ENCODE measurements around the gene ZNF583. TPM values are rescaled to one million over a fixed set of nuclear protein-coding genes. Genes with fewer than 3 reads are reported as not detected.

ZNF583 gene
- total and polyA plus RNA-seq, 9 of the 15 experiments (the other 6 are each of a cell fraction or from before 2014, with no cell fraction given) = 0.92 to 6.7 (median 3.0) TPM

- TF ChIP-seq JUND (IDR thresholded peaks at IDR 0.05; ENCODE audit: borderline replicate concordance, low read depth, low read length) (peak; percentile 29), JUND (tag; IDR thresholded peaks at IDR 0.05; ENCODE audit: borderline replicate concordance, low read depth, low read length) (peak; percentile 37; the same call in 1 of the 3 replicates), RBM25 (IDR thresholded peaks at IDR 0.05; ENCODE audit: low read depth, low read length, severe bottlenecking) (peak; percentile 77), YY1 (IDR thresholded peaks at IDR 0.05; ENCODE audit: borderline replicate concordance in 1 of 3, control insufficient read depth in 1 of 3, extremely low read depth in 1 of 3, insufficient read depth in 3 of 3, insufficient read length in 1 of 3, insufficient replicate concordance in 2 of 3, low read depth in 1 of 3, low read length in 2 of 3) (peak; percentile 59 to 87 (median 75)), NCOA6 (IDR thresholded peaks at IDR 0.05) (peak; percentile 67; the same call in 1 of the 2 replicates), GATAD2A (IDR thresholded peaks at IDR 0.05) (peak; percentile 94), HNRNPLL (IDR thresholded peaks at IDR 0.05; ENCODE audit: low read depth, low read length, poor library complexity, severe bottlenecking) (peak; percentile 95), MAFF (IDR thresholded peaks at IDR 0.05; ENCODE audit: low read length) (peak; percentile 36; the same call in 1 of the 2 replicates), ZNF511 (CRISPR knock-in tag; IDR thresholded peaks at IDR 0.05) (no peak), ZNF583 (CRISPR knock-in tag; IDR thresholded peaks at IDR 0.05) (0 out of 2 replicates have a peak, but pooled peaks have one; percentile 40), TFAP4 (CRISPR knock-in tag; IDR thresholded peaks at IDR 0.05; ENCODE audit: borderline replicate concordance) (peak; percentile 66; the same call in 1 of the 2 replicates), MTA3 (IDR thresholded peaks at IDR 0.05; ENCODE audit: borderline replicate concordance) (peak; percentile 85), TRIM24 (IDR thresholded peaks at IDR 0.05) (peak in 1 of 2 experiments; percentile 27; a peak in 1 of 4 replicates), ZBTB9 (CRISPR knock-in tag; IDR thresholded peaks at IDR 0.05) (peak; percentile 79; the same call in 1 of the 2 replicates), ZNF24 (IDR thresholded peaks at IDR 0.05) (0 out of 2 replicates have a peak, but pooled peaks have one; percentile 31), ID3 (CRISPR knock-in tag; IDR thresholded peaks at IDR 0.05) (no peak), ID3 (tag; IDR thresholded peaks at IDR 0.05) (0 out of 2 replicates have a peak, but pooled peaks have one; percentile 27), U2AF1 (optimal IDR thresholded peaks at IDR 0.05; ENCODE audit: low read depth, low read length) (no peak), SP1 (CRISPR knock-in tag; IDR thresholded peaks at IDR 0.05) (peak; percentile 50; the same call in 1 of the 2 replicates), ARHGAP35 (IDR thresholded peaks at IDR 0.05; ENCODE audit: partially characterized antibody) (peak; percentile 92), HES1 (IDR thresholded peaks at IDR 0.05; ENCODE audit: low read depth) (no peak), MTA2 (IDR thresholded peaks at IDR 0.05; ENCODE audit: low read depth) (peak; percentile 58)
These were observed 10.8 kb upstream of the ZNF583 start, which contains the start of gene ZNF582 (continued) for GRCh38 chr19:56393119-56394012.
